WTC11 (cell line): ENCODE measurements around the gene MRPL54. TPM values are rescaled to one million over a fixed set of nuclear protein-coding genes. Genes with fewer than 3 reads are reported as not detected.

Source experiments
- ATAC-seq: fragments of 200-7000 bp; cut with Tn5 transposase; 2 replicates; pipeline ENCODE4 v1.10.0; 2021; ENCODE audit warnings: mild to moderate bottlenecking, moderate library complexity
- CTCF ChIA-PET: fragments of 300-600 bp; sonication (Branson Sonifier 250); formaldehyde crosslinking; loops from one replicate; lab custom pipeline; 2021; ENCODE audit warnings: antibody characterized with exemption; lab: Charles Lee
- POLR2A ChIA-PET: fragments of 350-600 bp; sonication (Branson Sonifier 250); formaldehyde crosslinking; loops from one replicate; lab custom pipeline; 2021; ENCODE audit warnings: antibody characterized with exemption; lab: Charles Lee
- DNase-seq: peaks from one replicate; pipeline ENCODE4 v3.0.0; 2021; ENCODE audit warnings: low spot score
- H3K27ac Mint-ChIP-seq: 2 replicates; pipeline ENCODE4 v1.8.0; 2021; ENCODE audit warnings: mixed read lengths
- H3K27me3 Mint-ChIP-seq: 2 replicates; pipeline ENCODE4 v1.8.0; 2021; ENCODE audit warnings: low read depth, mild to moderate bottlenecking, moderate library complexity, mixed read lengths
- H3K36me3 Mint-ChIP-seq: 2 replicates; pipeline ENCODE4 v1.8.0; 2021; ENCODE audit warnings: mixed read lengths
- H3K4me1 Mint-ChIP-seq: 2 replicates; pipeline ENCODE4 v1.8.0; 2022; ENCODE audit warnings: mixed read lengths
- H3K4me3 Mint-ChIP-seq: 2 replicates; pipeline ENCODE4 v1.8.0; 2021; ENCODE audit warnings: mild to moderate bottlenecking, moderate library complexity, mixed read lengths
- H3K9me3 Mint-ChIP-seq: 2 replicates; pipeline ENCODE4 v1.8.0; 2021; ENCODE audit warnings: mixed read lengths
- ELF4 ChIP-seq: sonication (generic); formaldehyde crosslinking; IDR thresholded peaks from 2 replicates; pipeline ENCODE4 v1.8.1; 2022; ENCODE audit warnings: low read depth, mild to moderate bottlenecking, moderate library complexity, missing genetic modification reagents
- EMX1 ChIP-seq: fragments of 250-450 bp; sonication (Bioruptor Pico); IDR thresholded peaks from 2 replicates; pipeline ENCODE4 v1.8.0; 2021; ENCODE audit warnings: mild to moderate bottlenecking
- ETV6 ChIP-seq: sonication (generic); formaldehyde crosslinking; IDR thresholded peaks from 2 replicates; pipeline ENCODE4 v1.8.1; 2022; ENCODE audit warnings: mild to moderate bottlenecking, missing genetic modification reagents
- GABPB1 ChIP-seq: sonication (generic); formaldehyde crosslinking; IDR thresholded peaks from 2 replicates; pipeline ENCODE4 v1.8.1; 2023; ENCODE audit warnings: mild to moderate bottlenecking, missing genetic modification reagents
- GRHL2 ChIP-seq: fragments of 250-450 bp; sonication (Bioruptor Pico); IDR thresholded peaks from 2 replicates; pipeline ENCODE4 v1.8.0; 2022; ENCODE audit warnings: mild to moderate bottlenecking, moderate library complexity; ENCODE audit not compliant: insufficient replicate concordance, severe bottlenecking
- MXD4 ChIP-seq: fragments of 250-450 bp; sonication (Bioruptor Pico); IDR thresholded peaks from 2 replicates; pipeline ENCODE4 v1.8.0; 2021; ENCODE audit warnings: mild to moderate bottlenecking, moderate library complexity, borderline replicate concordance
- MYBL2 ChIP-seq: sonication (generic); formaldehyde crosslinking; IDR thresholded peaks from 2 replicates; pipeline ENCODE4 v1.8.1; 2023; ENCODE audit warnings: mild to moderate bottlenecking, moderate library complexity, missing genetic modification reagents
- NR1H2 ChIP-seq: sonication (generic); formaldehyde crosslinking; IDR thresholded peaks from 2 replicates; pipeline ENCODE4 v1.9.0; 2021; ENCODE audit warnings: mild to moderate bottlenecking, moderate library complexity, missing genetic modification reagents
- OVOL2 ChIP-seq: fragments of 250-450 bp; sonication (Bioruptor Pico); IDR thresholded peaks from 2 replicates; pipeline ENCODE4 v1.9.0; 2021; ENCODE audit warnings: mild to moderate bottlenecking, borderline replicate concordance
- PRRX2 ChIP-seq: fragments of 250-450 bp; sonication (Bioruptor Pico); IDR thresholded peaks from 2 replicates; pipeline ENCODE4 v1.8.0; 2021; ENCODE audit warnings: mild to moderate bottlenecking
- SP1 ChIP-seq: sonication (generic); formaldehyde crosslinking; conservative IDR thresholded peaks from 2 replicates; pipeline ENCODE4 v1.8.1; 2022; ENCODE audit warnings: missing genetic modification reagents
- TCF7 ChIP-seq: sonication (generic); formaldehyde crosslinking; IDR thresholded peaks from 2 replicates; pipeline ENCODE4 v1.8.0; 2022; ENCODE audit warnings: mild to moderate bottlenecking, low read depth, missing genetic modification reagents, moderate library complexity
- ZNF263 ChIP-seq: sonication (generic); formaldehyde crosslinking; IDR thresholded peaks from 2 replicates; pipeline ENCODE4 v1.8.1; 2022; ENCODE audit warnings: low read depth, mild to moderate bottlenecking, moderate library complexity, missing genetic modification reagents
- total RNA-seq: library from RNA; stranded (reverse); gene quantifications from 3 replicates; pipeline ENCODE4 v1.2.3, GENCODE V29; 2021
- TF ChIP-seq, protein P1 (sequence below): sonication (generic); formaldehyde crosslinking; IDR thresholded peaks from 2 replicates; pipeline ENCODE4 v1.8.1; 2022; ENCODE audit warnings: mild to moderate bottlenecking, missing genetic modification reagents, moderate library complexity, borderline replicate concordance
- TF ChIP-seq, protein P2 (sequence below): sonication (generic); formaldehyde crosslinking; IDR thresholded peaks from 2 replicates; pipeline ENCODE4 v1.8.1; 2023; ENCODE audit warnings: mild to moderate bottlenecking, missing genetic modification reagents, moderate library complexity
- TF ChIP-seq, protein P3 (sequence below): fragments of 250-450 bp; sonication (Bioruptor Pico); conservative IDR thresholded peaks from 2 replicates; pipeline ENCODE4 v1.9.0; 2021; ENCODE audit warnings: mild to moderate bottlenecking
- TF ChIP-seq, protein P4 (sequence below): sonication (generic); formaldehyde crosslinking; IDR thresholded peaks from 2 replicates; pipeline ENCODE4 v1.8.1; 2022; ENCODE audit warnings: missing genetic modification reagents, borderline replicate concordance
- TF ChIP-seq, protein P5 (sequence below): sonication (generic); formaldehyde crosslinking; IDR thresholded peaks from 2 replicates; pipeline ENCODE4 v1.8.0; 2022; ENCODE audit warnings: mild to moderate bottlenecking, missing genetic modification reagents
- TF ChIP-seq, protein P6 (sequence below): sonication (generic); formaldehyde crosslinking; IDR thresholded peaks from 2 replicates; pipeline ENCODE4 v1.8.0; 2022; ENCODE audit warnings: mild to moderate bottlenecking, missing genetic modification reagents
- TF ChIP-seq, protein P7 (sequence below): fragments of 200-600 bp; IDR thresholded peaks from 2 replicates; pipeline ENCODE4 v1.8.0; 2022; ENCODE audit warnings: antibody characterized with exemption

The MRPL54 gene
- total RNA-seq, 1 experiment from 2014 or later, result 62.3 TPM

DNA sequence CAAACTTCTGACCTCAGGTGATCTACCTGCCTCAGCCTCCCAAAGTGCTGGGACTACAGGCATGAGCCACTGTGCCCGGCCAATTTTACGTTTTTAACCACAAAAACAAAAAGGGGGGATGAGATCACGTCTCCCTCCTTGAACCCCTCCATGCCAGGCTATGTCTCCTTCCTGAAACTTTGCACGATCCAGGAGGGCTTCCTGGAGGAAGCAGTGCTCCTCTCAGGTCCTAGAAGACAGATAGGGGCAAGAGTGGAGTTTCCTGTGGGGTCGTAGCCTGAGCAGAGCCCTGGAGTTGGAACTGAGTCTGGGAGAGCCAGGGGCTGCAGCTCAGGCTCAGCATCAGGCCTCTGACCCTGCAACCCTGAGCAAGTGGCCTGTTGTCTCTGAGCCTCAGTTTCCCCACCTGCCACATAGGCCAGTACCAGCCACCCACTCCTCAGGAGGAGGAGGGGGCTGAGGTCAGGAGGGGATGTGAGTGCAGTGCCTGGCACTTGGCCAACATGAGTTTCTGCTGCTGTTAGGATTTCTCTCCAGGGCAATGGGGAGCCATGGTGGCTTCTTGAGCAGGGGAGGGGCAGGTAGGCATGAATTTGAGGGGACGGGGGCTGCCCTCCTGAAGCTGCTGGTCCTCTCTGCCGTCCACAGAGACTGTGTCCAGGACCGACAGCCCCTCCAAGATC is 17.0 kb upstream of the MRPL54 start:
- no peak for DNase-seq
- Mint-ChIP-seq H3K36me3 (peaks cover 7% of the 10 kb centered on the region), H3K27ac (no peak overlapping the region), H3K4me3 (no peak overlapping the region), H3K9me3 (no peaks in the 10 kb centered on the region), H3K4me1 (no peaks in the 10 kb centered on the region), H3K27me3 (no peaks in the 10 kb centered on the region)
- TF ChIP-seq GABPB1 (CRISPR knock-in tag) (no peak), ELF4 (no peak), MXD4 (CRISPR knock-in tag) (no peak), EMX1 (no peak), PRRX2 (CRISPR knock-in tag) (no peak)
- TF ChIP-seq, protein P1, sequence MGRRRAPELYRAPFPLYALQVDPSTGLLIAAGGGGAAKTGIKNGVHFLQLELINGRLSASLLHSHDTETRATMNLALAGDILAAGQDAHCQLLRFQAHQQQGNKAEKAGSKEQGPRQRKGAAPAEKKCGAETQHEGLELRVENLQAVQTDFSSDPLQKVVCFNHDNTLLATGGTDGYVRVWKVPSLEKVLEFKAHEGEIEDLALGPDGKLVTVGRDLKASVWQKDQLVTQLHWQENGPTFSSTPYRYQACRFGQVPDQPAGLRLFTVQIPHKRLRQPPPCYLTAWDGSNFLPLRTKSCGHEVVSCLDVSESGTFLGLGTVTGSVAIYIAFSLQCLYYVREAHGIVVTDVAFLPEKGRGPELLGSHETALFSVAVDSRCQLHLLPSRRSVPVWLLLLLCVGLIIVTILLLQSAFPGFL (CRISPR knock-in tag), result no peak
- TF ChIP-seq, protein P2, sequence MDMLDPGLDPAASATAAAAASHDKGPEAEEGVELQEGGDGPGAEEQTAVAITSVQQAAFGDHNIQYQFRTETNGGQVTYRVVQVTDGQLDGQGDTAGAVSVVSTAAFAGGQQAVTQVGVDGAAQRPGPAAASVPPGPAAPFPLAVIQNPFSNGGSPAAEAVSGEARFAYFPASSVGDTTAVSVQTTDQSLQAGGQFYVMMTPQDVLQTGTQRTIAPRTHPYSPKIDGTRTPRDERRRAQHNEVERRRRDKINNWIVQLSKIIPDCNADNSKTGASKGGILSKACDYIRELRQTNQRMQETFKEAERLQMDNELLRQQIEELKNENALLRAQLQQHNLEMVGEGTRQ, result no peak
- CTCF ChIA-PET, result no interaction called here
- POLR2A ChIA-PET, result no interaction called here
- no peak for ATAC-seq

DNA sequence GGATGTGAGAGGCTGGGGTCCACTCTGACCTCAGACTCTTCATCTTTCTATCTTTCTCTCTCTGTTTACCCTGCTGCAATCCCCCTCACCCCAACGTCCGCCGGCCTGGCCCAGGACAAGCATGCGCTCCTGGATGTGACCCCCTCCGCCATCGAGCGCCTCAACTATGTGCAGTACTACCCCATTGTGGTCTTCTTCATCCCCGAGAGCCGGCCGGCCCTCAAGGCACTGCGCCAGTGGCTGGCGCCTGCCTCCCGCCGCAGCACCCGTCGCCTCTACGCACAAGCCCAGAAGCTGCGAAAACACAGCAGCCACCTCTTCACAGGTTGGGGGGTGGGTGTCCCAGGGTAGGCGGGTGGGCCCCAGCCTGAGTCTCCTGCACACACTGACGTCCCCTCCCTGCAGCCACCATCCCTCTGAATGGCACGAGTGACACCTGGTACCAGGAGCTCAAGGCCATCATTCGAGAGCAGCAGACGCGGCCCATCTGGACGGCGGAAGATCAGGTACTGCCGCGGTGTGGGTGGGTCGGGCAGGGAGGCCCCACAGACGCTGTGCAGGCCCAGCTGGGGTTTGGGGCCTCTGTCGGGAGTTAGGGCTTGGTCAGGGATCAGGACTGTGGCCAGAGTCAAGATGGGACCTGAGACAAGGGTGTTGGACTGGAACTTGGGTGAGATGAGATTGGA is 16.0 kb upstream of the MRPL54 start:
- POLR2A ChIA-PET, result no interaction called here
- Mint-ChIP-seq H3K4me3 (no peak overlapping the region), H3K36me3 (peaks cover 9% of the 10 kb centered on the region), H3K4me1 (no peaks in the 10 kb centered on the region), H3K27me3 (no peaks in the 10 kb centered on the region), H3K27ac (no peak overlapping the region), H3K9me3 (no peaks in the 10 kb centered on the region)
- no peak for ATAC-seq
- no peak for TF ChIP-seq OVOL2
- TF ChIP-seq SP1 (CRISPR knock-in tag), result no peak
- TF ChIP-seq, protein P3, sequence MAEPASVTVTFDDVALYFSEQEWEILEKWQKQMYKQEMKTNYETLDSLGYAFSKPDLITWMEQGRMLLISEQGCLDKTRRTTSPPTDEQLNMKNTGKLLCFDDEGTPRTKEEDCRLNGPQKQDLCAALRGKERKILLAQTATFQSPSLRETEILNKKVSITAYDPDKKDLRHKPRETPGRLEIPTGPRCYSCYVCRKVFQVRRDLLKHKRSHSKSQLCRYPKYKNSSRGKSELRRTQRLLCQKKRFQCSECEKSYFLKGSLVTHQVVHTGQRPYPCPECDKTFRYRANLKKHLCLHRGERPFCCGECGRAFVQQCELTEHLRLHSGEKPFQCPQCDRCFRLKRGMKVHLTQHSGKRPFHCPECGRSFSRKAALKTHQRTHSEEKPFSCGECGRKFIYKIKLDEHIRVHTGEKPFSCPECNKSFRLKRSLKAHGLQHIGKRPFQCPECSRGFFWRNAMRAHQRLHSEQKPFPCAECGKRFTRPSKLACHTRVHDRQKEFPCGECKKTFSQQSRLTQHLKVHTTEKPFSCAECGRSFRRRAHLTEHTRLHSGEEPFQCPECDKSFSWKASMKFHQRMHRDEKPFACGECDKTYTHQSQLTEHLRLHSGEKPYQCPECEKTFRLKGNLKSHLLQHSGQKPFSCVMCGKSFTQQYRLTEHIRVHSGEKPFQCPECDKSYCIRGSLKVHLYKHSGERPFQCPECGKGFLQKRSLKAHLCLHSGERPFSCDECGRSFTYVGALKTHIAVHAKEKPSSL, result no peak
- no peak for TF ChIP-seq TCF7 (CRISPR knock-in tag)
- TF ChIP-seq NR1H2, result no peak
- TF ChIP-seq, protein P4, sequence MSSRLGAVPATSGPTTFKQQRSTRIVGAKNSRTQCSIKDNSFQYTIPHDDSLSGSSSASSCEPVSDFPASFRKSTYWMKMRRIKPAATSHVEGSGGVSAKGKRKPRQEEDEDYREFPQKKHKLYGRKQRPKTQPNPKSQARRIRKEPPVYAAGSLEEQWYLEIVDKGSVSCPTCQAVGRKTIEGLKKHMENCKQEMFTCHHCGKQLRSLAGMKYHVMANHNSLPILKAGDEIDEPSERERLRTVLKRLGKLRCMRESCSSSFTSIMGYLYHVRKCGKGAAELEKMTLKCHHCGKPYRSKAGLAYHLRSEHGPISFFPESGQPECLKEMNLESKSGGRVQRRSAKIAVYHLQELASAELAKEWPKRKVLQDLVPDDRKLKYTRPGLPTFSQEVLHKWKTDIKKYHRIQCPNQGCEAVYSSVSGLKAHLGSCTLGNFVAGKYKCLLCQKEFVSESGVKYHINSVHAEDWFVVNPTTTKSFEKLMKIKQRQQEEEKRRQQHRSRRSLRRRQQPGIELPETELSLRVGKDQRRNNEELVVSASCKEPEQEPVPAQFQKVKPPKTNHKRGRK (CRISPR knock-in tag), result no peak
- no peak for TF ChIP-seq ZNF263
- TF ChIP-seq, protein P5, sequence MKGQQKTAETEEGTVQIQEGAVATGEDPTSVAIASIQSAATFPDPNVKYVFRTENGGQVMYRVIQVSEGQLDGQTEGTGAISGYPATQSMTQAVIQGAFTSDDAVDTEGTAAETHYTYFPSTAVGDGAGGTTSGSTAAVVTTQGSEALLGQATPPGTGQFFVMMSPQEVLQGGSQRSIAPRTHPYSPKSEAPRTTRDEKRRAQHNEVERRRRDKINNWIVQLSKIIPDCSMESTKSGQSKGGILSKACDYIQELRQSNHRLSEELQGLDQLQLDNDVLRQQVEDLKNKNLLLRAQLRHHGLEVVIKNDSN (CRISPR knock-in tag), result no peak
- CTCF ChIA-PET, result interaction anchor here (0.6 to 1.5 kb wide), 3 partner anchors 15 to 283 kb away, joined by 3 to 6 read pairs (median 5); partner anchors contain the start of gene APBA3
- no peak for DNase-seq

DNA sequence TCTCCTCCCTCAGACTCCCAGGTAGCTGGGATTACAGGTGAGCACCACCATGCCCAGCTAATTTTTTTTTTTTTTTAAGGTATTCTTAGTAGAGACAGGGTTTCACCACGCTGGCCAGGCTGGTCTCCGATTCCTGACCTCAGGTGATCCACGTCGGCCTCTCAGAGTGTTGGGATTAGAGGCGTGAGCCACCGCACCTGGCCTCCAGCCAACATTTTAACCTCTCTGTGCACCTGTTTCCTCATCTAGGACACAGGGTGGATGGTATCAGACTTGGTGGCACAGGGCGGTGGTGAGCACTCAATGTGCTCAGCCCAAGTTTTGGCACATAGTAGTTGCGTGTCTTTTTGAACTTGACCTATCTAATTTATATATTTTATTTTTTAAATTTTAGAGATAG is 13.5 kb upstream of the MRPL54 start:
- ChIA-PET POLR2A (no interaction called here), CTCF (interaction anchor here (0.6 to 0.7 kb wide), 2 partner anchors 110 to 125 kb away, joined by 3 read pairs; no protein-coding TSS in a partner anchor)
- no peak overlapping the region for H3K27ac Mint-ChIP-seq
- H3K9me3 Mint-ChIP-seq, result no peaks in the 10 kb centered on the region
- no peaks in the 10 kb centered on the region for H3K4me1 Mint-ChIP-seq
- H3K4me3 Mint-ChIP-seq, result no peak overlapping the region
- DNase-seq, result no peak
- no peak for ATAC-seq
- H3K27me3 Mint-ChIP-seq, result no peaks in the 10 kb centered on the region
- peaks cover 14% of the 10 kb centered on the region for H3K36me3 Mint-ChIP-seq
- TF ChIP-seq, protein P4 (CRISPR knock-in tag), result no peak
- TF ChIP-seq ETV6, result no peak
- no peak for TF ChIP-seq EMX1
- TF ChIP-seq SP1 (CRISPR knock-in tag), result no peak
- TF ChIP-seq, protein P6, sequence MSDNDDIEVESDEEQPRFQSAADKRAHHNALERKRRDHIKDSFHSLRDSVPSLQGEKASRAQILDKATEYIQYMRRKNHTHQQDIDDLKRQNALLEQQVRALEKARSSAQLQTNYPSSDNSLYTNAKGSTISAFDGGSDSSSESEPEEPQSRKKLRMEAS (CRISPR knock-in tag), result no peak
- TF ChIP-seq MYBL2 (CRISPR knock-in tag), result no peak
- TF ChIP-seq GRHL2 (CRISPR knock-in tag), result no peak
- TF ChIP-seq, protein P7, sequence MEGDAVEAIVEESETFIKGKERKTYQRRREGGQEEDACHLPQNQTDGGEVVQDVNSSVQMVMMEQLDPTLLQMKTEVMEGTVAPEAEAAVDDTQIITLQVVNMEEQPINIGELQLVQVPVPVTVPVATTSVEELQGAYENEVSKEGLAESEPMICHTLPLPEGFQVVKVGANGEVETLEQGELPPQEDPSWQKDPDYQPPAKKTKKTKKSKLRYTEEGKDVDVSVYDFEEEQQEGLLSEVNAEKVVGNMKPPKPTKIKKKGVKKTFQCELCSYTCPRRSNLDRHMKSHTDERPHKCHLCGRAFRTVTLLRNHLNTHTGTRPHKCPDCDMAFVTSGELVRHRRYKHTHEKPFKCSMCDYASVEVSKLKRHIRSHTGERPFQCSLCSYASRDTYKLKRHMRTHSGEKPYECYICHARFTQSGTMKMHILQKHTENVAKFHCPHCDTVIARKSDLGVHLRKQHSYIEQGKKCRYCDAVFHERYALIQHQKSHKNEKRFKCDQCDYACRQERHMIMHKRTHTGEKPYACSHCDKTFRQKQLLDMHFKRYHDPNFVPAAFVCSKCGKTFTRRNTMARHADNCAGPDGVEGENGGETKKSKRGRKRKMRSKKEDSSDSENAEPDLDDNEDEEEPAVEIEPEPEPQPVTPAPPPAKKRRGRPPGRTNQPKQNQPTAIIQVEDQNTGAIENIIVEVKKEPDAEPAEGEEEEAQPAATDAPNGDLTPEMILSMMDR, result no peak
